Ishikawa (cell line): ENCODE measurements around the gene ST14.

Experiments
- CEBPB ChIP-seq: IDR thresholded peaks from 2 replicates; pipeline ENCODE4 v1.6.1; 2012
- CREB1 ChIP-seq: IDR thresholded peaks from 2 replicates; pipeline ENCODE4 v1.6.1; 2012; ENCODE audit warnings: low read depth
- EP300 ChIP-seq: IDR thresholded peaks from 2 replicates; pipeline ENCODE4 v1.6.1; 2012; ENCODE audit warnings: borderline replicate concordance
- FOXM1 ChIP-seq: IDR thresholded peaks from 2 replicates; pipeline ENCODE4 v1.6.1; 2012; ENCODE audit warnings: low read depth, borderline replicate concordance
- MAX ChIP-seq: IDR thresholded peaks from 2 replicates; pipeline ENCODE4 v1.6.1; 2012
- NFIC ChIP-seq: IDR thresholded peaks from 2 replicates; pipeline ENCODE4 v1.6.1; 2012
- RAD21 ChIP-seq: IDR thresholded peaks from 2 replicates; pipeline ENCODE4 v1.6.1; 2012; ENCODE audit warnings: low read depth
- REST ChIP-seq: IDR thresholded peaks from 2 replicates; pipeline ENCODE4 v1.6.1; 2012; ENCODE audit warnings: low read depth, mild to moderate bottlenecking
- TAF1 ChIP-seq: IDR thresholded peaks from 2 replicates; pipeline ENCODE4 v1.6.1; 2012; ENCODE audit warnings: low read depth, mild to moderate bottlenecking
- USF1 ChIP-seq: IDR thresholded peaks from 2 replicates; pipeline ENCODE4 v1.6.1; 2012
- YY1 ChIP-seq: IDR thresholded peaks from 2 replicates; pipeline ENCODE4 v1.6.1; 2012; ENCODE audit warnings: low read depth

GRCh38 chr11:130118165-130118564, 41.4 kb upstream of the ST14 start:
- TF ChIP-seq USF1 (no peak), MAX (no peak), FOXM1 (no peak), CEBPB (no peak), CREB1 (no peak), YY1 (no peak), TAF1 (no peak), REST (no peak), EP300 (no peak), RAD21 (no peak), NFIC (no peak)
